IMR-90 (cell line): ENCODE results near the gene PCDHA1.

Experiments
- BHLHE40 ChIP-seq: fragments of 150-350 bp; IDR thresholded peaks from 2 replicates; pipeline ENCODE4 v1.6.1; 2016; ENCODE audit warnings: mild to moderate bottlenecking, low read depth, low read length
- CEBPB ChIP-seq: IDR thresholded peaks from 2 replicates; pipeline ENCODE4 v1.6.1; 2012; ENCODE audit warnings: low read depth, low read length, improper control_type of control experiment
- CHD1 ChIP-seq: IDR thresholded peaks from 2 replicates; pipeline ENCODE4 v1.6.1; 2012; ENCODE audit warnings: low read depth, low read length, improper control_type of control experiment
- FOS ChIP-seq: fragments of 150-350 bp; IDR thresholded peaks from 2 replicates; pipeline ENCODE4 v1.6.1; 2016; ENCODE audit warnings: low read depth, low read length
- POLR2A ChIP-seq: IDR thresholded peaks from 2 replicates; pipeline ENCODE4 v1.6.1; 2012; ENCODE audit warnings: mild to moderate bottlenecking, low read depth, low read length
- RAD21 ChIP-seq: IDR thresholded peaks from 2 replicates; pipeline ENCODE4 v1.6.1; 2012; ENCODE audit warnings: low read length, improper control_type of control experiment
- RCOR1 ChIP-seq: IDR thresholded peaks from 2 replicates; pipeline ENCODE4 v1.6.1; 2012; ENCODE audit warnings: mild to moderate bottlenecking, low read length, improper control_type of control experiment; ENCODE audit not compliant: insufficient replicate concordance
- RFX5 ChIP-seq: IDR thresholded peaks from 2 replicates; pipeline ENCODE4 v1.8.0; 2012; ENCODE audit warnings: low read depth, mild to moderate bottlenecking, low read length, moderate library complexity
- SMC3 ChIP-seq: fragments of 150-350 bp; IDR thresholded peaks from 2 replicates; pipeline ENCODE4 v1.6.1; 2016; ENCODE audit warnings: low read depth, mild to moderate bottlenecking, antibody characterized with exemption, low read length, moderate library complexity
- TF ChIP-seq, protein P1 (sequence below): conservative IDR thresholded peaks from 2 replicates; pipeline ENCODE4 v1.5.1; 2012; ENCODE audit warnings: mild to moderate bottlenecking, low read depth, low read length, improper control_type of control experiment

DNA sequence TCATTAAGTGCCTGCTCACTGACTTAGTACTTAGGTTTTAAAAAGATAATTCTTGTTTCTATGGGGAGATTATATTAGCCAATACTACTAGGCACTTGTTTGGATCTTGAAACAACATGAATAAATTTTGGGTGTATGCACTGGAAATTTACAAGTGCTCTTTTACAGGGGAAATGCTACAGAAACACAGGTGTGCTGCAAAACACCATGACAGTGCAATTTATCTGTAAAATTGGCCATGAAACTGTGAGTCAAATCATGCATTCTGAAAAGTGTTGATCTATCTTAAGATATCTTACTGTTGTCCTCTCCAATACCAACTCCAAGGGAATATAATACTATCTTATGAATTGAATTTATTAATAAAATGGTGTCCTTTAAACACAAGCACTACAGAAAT lies 253.1 kb downstream of the PCDHA1 start:
- no peak for TF ChIP-seq SMC3
- TF ChIP-seq POLR2A, result no peak
- TF ChIP-seq, protein P1, sequence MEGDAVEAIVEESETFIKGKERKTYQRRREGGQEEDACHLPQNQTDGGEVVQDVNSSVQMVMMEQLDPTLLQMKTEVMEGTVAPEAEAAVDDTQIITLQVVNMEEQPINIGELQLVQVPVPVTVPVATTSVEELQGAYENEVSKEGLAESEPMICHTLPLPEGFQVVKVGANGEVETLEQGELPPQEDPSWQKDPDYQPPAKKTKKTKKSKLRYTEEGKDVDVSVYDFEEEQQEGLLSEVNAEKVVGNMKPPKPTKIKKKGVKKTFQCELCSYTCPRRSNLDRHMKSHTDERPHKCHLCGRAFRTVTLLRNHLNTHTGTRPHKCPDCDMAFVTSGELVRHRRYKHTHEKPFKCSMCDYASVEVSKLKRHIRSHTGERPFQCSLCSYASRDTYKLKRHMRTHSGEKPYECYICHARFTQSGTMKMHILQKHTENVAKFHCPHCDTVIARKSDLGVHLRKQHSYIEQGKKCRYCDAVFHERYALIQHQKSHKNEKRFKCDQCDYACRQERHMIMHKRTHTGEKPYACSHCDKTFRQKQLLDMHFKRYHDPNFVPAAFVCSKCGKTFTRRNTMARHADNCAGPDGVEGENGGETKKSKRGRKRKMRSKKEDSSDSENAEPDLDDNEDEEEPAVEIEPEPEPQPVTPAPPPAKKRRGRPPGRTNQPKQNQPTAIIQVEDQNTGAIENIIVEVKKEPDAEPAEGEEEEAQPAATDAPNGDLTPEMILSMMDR, result no peak
- TF ChIP-seq RAD21, result no peak
- TF ChIP-seq FOS, result no peak
- no peak for TF ChIP-seq CHD1
- TF ChIP-seq RFX5, result no peak
- no peak for TF ChIP-seq CEBPB
- TF ChIP-seq RCOR1, result no peak
- TF ChIP-seq BHLHE40, result no peak
